ENCODE data around the gene METTL25B. TPM values are rescaled to one million over a fixed set of nuclear protein-coding genes. Genes with fewer than 3 reads are reported as not detected.
A peak's percentile ranks its signal among the peaks of the same experiment; 100 is the strongest.

Gene METTL25B
- total and polyA plus RNA-seq, 10 of the 15 experiments (the other 5 are each of a cell fraction or from before 2014, with no cell fraction given) = 5.9 to 25.2 (median 13.5) TPM

DNA sequence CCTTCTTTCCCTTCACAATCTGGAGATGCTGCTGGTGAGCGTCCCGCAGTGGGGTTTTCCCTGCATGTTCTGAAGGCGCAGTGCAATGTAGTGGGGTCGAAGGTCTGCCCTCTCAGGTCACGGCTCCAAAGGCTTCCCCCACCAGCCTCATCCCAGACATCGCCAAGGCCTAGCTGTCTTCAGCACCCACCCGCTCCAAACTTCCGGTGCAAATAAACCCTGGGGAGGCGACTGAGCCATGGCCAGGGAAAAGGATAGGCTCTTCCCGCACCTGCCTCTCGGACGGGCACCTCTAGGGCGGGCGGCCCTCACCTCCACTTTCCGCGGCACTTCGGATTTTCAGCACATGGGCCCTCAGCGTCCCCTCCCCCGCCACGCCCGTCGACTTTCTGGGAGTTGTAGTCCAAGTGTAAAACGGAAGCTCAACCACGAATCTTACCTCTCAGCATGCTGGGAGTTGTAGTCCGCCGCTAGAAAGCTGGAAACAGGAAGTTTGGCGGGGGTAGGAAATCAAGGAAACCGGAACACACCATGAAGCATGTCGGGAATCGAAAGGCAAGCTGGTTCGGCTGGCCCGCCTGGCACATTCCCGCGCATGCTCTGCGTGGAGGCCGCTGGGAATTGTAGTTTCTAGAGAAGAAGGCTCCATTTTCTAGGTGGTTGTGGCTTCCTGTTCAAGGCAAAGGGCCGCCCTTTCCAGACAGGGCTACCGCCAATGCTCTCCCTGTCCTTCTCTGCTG is 12.6 kb downstream of the METTL25B start, which contains the start of gene MRPL24 (continued):
- no peak for TF ChIP-seq BCL11A (IDR thresholded peaks at IDR 0.05; ENCODE audit: low read depth, low read length)
- TF ChIP-seq TCF3 (IDR thresholded peaks at IDR 0.05; ENCODE audit: borderline replicate concordance, insufficient read depth, low read depth, low read length) = no peak
- TF ChIP-seq, protein P1, sequence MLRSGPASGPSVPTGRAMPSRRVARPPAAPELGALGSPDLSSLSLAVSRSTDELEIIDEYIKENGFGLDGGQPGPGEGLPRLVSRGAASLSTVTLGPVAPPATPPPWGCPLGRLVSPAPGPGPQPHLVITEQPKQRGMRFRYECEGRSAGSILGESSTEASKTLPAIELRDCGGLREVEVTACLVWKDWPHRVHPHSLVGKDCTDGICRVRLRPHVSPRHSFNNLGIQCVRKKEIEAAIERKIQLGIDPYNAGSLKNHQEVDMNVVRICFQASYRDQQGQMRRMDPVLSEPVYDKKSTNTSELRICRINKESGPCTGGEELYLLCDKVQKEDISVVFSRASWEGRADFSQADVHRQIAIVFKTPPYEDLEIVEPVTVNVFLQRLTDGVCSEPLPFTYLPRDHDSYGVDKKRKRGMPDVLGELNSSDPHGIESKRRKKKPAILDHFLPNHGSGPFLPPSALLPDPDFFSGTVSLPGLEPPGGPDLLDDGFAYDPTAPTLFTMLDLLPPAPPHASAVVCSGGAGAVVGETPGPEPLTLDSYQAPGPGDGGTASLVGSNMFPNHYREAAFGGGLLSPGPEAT (IDR thresholded peaks at IDR 0.05; ENCODE audit: low read depth) = peak; percentile 84
- TF ChIP-seq YY1 (IDR thresholded peaks at IDR 0.05; ENCODE audit: low read depth, low read length) = peak; percentile 96
- TF ChIP-seq FOXM1 (IDR thresholded peaks at IDR 0.05; ENCODE audit: low read depth, low read length) = no peak
- TF ChIP-seq, protein P2, sequence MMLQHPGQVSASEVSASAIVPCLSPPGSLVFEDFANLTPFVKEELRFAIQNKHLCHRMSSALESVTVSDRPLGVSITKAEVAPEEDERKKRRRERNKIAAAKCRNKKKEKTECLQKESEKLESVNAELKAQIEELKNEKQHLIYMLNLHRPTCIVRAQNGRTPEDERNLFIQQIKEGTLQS (IDR thresholded peaks at IDR 0.05; ENCODE audit: borderline replicate concordance, extremely low read depth, low read depth, low read length) = peak; percentile 64; the same call in 1 of the 2 replicates
- peak in 1 of 2 experiments; percentile 66; a peak in 1 of 4 replicates for TF ChIP-seq SRF (IDR thresholded peaks at IDR 0.05; ENCODE audit: low read depth in 2 of 2, low read length in 2 of 2)
- peak in 1 of 2 experiments; percentile 69; a peak in 1 of 3 replicates for TF ChIP-seq EGR1 (IDR thresholded peaks at IDR 0.05; ENCODE audit: borderline replicate concordance in 1 of 2, low read depth in 2 of 2, low read length in 2 of 2)
- TF ChIP-seq, protein P3, sequence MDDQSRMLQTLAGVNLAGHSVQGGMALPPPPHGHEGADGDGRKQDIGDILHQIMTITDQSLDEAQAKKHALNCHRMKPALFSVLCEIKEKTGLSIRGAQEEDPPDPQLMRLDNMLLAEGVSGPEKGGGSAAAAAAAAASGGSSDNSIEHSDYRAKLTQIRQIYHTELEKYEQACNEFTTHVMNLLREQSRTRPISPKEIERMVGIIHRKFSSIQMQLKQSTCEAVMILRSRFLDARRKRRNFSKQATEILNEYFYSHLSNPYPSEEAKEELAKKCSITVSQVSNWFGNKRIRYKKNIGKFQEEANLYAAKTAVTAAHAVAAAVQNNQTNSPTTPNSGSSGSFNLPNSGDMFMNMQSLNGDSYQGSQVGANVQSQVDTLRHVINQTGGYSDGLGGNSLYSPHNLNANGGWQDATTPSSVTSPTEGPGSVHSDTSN (IDR thresholded peaks at IDR 0.05; ENCODE audit: insufficient replicate concordance, low read depth, low read length) = no peak
- TF ChIP-seq CBFB (IDR thresholded peaks at IDR 0.05; ENCODE audit: low read depth) = peak; percentile 33; the same call in 1 of the 2 replicates
- TF ChIP-seq NRF1 (conservative IDR thresholded peaks at IDR 0.05; ENCODE audit: low read depth, low read length) = peak; percentile 98
- peak; percentile 56 to 61; a peak in 3 of 4 replicates for TF ChIP-seq IKZF2 (IDR thresholded peaks at IDR 0.05)
- TF ChIP-seq, protein P4, sequence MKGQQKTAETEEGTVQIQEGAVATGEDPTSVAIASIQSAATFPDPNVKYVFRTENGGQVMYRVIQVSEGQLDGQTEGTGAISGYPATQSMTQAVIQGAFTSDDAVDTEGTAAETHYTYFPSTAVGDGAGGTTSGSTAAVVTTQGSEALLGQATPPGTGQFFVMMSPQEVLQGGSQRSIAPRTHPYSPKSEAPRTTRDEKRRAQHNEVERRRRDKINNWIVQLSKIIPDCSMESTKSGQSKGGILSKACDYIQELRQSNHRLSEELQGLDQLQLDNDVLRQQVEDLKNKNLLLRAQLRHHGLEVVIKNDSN (IDR thresholded peaks at IDR 0.05; ENCODE audit: borderline replicate concordance, extremely low read length, insufficient read depth, low read depth, low read length) = no peak
- peak; percentile 15; the same call in 1 of the 2 replicates for TF ChIP-seq MTA2 (IDR thresholded peaks at IDR 0.05; ENCODE audit: low read depth)
- TF ChIP-seq, protein P5, sequence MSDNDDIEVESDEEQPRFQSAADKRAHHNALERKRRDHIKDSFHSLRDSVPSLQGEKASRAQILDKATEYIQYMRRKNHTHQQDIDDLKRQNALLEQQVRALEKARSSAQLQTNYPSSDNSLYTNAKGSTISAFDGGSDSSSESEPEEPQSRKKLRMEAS (IDR thresholded peaks at IDR 0.05; ENCODE audit: low read depth, low read length) = peak; percentile 94
- TF ChIP-seq ZNF384 (IDR thresholded peaks at IDR 0.05; ENCODE audit: borderline replicate concordance, low read depth, low read length) = no peak
- TF ChIP-seq ATF7 (IDR thresholded peaks at IDR 0.05; ENCODE audit: low read depth) = peak; percentile 69; the same call in 1 of the 2 replicates
- no peak for TF ChIP-seq JUND (IDR thresholded peaks at IDR 0.05; ENCODE audit: low read depth, low read length)
- TF ChIP-seq, protein P6, sequence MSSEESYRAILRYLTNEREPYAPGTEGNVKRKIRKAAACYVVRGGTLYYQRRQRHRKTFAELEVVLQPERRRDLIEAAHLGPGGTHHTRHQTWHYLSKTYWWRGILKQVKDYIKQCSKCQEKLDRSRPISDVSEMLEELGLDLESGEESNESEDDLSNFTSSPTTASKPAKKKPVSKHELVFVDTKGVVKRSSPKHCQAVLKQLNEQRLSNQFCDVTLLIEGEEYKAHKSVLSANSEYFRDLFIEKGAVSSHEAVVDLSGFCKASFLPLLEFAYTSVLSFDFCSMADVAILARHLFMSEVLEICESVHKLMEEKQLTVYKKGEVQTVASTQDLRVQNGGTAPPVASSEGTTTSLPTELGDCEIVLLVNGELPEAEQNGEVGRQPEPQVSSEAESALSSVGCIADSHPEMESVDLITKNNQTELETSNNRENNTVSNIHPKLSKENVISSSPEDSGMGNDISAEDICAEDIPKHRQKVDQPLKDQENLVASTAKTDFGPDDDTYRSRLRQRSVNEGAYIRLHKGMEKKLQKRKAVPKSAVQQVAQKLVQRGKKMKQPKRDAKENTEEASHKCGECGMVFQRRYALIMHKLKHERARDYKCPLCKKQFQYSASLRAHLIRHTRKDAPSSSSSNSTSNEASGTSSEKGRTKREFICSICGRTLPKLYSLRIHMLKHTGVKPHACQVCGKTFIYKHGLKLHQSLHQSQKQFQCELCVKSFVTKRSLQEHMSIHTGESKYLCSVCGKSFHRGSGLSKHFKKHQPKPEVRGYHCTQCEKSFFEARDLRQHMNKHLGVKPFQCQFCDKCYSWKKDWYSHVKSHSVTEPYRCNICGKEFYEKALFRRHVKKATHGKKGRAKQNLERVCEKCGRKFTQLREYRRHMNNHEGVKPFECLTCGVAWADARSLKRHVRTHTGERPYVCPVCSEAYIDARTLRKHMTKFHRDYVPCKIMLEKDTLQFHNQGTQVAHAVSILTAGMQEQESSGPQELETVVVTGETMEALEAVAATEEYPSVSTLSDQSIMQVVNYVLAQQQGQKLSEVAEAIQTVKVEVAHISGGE (CRISPR knock-in tag; IDR thresholded peaks at IDR 0.05) = peak; percentile 77
- TF ChIP-seq RAD21 (IDR thresholded peaks at IDR 0.05; ENCODE audit: insufficient read depth, low read depth, low read length) = no peak
- no peak for TF ChIP-seq NFYA (IDR thresholded peaks at IDR 0.05; ENCODE audit: borderline replicate concordance, low read depth, low read length)

Data from GM12878 (cell line).